Stimulated activated naive CD4-positive, alpha-beta T cell (primary cell): Measurements from ENCODE around the gene KATNA1.

Experiments used
- DNase-seq, 6 experiments: peaks; one replicate each; lab custom pipeline; 2025; lab: John Stamatoyannopoulos, UW

The KATNA1 gene

DNA sequence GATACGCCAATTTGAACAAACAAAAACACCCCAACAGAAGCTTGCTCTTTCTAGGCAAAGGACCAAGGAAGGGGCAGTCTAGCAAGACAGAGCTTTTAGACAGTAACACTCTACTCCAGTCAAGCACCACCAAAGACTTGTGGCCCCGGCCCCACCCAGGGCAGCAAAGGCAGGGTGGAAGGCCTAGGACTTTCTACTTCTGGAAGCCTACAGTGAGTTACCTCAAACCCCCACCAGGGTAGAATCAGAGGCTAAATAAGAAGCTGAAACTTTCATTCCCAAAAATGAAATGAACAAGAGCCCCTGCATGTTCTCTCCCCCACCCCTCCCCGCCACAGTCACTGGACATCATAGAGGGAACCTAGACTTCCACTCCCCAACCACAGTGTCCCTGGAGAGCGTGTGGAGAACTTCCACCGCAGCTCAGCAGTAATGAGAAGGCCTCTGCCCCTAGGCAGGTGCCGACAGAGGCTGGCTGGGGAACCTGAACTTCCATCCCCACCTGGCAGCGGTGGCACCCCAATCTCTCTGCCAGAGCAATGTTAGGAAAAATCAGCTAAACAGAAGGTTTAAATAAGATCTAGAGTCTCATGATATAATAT, 40.0 kb downstream of the KATNA1 start:
- DNase-seq, result no peak

DNA sequence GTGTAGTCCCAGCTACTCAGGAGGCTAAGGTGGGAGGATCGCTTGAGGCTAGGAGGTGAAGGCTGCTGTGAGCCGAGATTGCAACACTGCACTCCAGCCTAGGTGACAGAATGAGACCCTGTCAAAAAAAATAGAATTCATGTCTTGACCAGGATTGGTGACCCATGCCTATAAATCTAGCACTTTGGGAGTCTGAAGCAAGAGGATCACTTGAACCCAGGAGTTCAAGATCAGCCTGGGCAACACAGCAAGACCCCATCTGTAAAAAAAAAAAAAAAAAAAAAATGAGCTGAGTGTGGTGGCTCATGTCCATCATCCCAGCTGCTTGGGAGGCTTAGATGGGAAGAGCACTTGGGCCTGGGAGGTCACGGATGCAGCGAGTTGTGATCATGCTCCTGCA, 48.0 kb downstream of the KATNA1 start:
- no peak for DNase-seq

DNA sequence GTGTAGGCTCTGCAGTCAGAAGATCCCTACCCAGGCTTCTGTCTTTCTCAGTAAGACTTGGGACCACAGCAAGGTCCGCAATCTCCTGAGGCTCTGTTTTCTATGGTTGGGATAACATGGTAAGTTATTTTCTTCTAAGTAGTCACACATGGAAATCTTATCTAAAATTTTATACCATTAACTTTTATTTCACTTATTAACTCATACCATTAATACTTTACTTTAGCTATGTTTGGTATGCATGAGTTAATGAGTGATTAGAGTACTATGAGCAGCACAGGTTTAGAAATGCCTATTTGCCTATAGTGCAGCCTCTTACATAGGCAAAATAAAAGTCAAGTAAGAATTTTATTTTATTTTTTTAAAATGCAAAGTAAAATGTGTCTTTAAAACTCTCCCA, 55.1 kb downstream of the KATNA1 start:
- DNase-seq, result no peak

DNA sequence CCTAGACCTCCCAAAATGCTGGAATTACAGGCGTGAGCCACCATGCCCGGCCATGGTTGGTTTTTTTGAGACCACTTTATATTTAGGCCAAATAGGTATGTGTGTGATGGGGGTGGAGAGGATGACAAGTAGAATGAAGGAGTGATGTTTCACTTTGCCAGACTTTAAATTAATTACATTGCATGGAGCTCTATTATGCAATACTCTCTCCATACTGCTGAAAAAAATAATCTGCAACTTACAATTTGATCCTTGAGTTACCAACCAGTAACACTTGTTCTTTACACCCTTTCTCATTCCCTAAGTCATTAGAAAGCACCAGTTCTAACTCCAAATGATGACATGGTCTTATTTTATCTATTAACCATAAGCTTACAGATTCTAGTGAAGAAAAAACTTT, 55.5 kb downstream of the KATNA1 start:
- DNase-seq, result no peak

DNA sequence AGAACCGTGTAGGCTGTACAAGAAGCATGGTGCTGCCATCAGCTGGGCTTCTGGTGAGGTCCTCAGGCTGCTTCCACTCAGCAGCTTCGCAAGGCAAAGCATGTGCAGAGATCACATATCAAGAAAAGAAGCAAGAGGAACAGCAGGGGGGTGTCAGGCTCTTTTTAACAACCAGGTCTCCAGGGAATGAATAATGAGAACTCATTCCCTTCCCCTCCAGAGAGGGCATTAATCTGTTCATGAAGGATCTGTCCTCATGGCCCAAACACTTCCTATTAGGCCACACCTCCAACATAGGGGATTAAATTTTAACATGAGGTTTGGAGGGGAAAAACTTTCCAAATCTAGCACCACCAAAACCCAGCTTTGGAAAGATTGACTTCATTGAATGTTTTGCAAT, 62.4 kb downstream of the KATNA1 start:
- DNase-seq, result no peak

DNA sequence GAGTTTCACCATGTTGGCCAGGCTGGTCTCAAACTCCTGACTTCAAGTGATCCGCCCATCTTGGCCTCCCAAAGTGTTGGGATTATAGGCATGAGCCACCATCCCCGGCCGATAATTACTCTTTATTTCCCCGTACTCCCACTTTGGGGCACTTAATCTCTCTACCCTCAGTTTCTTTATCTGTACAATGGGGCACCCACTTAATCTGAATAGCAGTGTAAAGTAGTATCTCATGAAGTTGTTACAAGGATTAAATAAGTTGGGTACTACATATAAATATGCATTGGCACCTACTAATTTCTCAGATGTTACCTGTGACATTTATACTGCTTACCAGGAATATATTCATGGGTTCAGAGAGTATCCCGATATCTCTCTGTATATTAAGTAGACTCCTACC, 67.2 kb downstream of the KATNA1 start:
- DNase-seq, result no peak

DNA sequence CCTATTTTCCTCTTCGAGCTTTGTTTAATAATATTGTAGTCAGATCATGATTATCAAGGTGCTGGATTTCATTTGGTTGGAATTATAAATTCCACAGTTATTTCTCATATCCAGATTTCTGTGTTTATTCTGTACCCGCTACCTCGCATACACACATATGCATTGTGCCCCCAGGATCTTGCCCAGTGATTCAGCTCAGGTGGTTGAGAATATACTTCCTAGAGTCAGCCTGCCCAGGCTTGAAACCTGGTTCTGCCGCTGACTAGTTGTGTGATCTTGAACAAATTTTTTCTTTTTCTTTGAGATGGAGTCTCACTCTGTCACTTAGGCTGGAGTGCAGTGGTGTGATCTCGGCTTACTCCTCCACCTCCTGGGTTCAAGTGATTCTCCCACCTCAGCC, 67.6 kb downstream of the KATNA1 start:
- no peak for DNase-seq

DNA sequence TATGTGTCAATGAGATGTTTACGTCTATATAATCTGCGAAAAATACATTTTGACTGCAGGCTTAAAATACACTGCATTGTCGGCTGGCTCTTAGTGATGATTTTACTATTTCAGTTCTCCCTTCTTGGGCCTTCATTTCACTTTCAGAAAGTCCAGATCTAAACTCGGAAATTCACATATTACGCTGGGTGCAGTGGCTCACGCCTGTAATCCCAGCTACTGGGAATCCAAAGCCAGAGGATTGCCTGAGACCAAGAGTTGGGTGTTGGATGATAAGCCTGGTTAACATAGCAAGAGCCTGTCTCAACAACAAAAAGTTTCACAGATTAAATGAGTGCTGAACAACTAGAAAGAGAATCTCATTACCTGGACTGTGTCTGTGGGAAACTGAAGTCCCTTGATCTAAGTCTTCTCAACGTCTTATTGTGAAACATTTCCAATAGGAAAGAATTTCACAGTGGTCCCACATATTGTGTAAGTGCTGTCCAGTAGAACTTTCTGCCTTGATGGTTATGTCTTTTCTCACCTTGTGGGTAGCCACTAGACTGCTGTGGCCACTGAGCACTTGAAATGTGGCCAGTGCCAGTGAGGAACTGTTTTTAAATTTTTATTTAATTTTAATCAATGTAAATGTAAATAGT, 80.4 kb downstream of the KATNA1 start:
- no peak for DNase-seq

DNA sequence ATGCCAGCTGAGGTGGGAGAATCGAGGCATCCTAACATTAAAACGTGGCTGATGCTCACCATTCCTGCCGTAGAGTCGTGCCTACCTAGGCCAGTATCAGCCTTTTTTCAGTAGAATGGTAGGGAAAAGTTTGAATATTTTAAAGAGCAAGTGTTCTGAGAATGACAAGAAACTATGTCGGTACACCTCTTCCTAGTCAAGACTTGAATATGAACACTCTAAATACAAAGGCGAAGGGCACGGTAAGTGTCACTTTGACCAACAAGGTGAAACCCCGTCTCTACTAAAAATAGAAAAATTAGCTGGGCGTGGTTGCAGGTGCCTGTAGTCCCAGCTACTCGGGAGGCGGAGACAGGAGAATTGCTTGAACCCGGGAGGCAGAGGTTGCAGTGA, 81.3 kb downstream of the KATNA1 start:
- DNase-seq, result no peak

DNA sequence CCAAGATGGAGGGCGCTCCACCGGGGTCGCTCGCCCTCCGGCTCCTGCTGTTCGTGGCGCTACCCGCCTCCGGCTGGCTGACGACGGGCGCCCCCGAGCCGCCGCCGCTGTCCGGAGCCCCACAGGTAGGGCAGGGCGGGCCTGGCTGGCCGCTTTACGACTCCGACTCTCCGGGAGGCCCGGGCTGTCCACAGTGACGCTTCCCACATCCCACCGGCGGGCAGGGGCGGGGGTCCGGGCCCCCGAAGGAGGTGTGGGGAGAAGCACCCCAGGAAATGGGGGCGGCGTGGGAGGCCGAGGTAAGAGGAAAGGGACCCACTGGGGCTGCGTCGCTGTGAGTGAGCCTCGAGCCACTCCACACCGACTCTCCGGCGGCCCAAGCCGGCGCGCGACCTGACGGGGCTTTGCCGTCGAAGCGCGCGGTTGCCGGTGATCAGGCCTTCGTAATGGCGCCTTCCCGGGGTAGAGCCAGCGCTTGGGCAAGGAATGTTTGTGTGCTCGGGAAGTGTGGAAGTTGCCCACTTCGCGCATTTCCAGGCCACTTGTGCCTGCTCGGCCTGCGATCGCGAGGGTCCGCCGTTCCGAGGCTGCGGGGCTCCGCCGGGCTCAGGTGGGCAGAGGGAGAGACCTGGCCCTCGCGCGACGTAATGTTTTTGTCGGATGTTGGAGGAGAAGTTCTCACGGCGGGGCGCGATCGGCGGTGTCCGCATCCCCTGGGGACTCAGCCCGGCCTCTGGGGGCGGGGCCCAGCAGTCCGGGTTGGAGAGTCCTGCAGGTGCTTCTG, 81.9 kb downstream of the KATNA1 start:
- DNase-seq, result peak; percentile 24 to 76 (median 52)

DNA sequence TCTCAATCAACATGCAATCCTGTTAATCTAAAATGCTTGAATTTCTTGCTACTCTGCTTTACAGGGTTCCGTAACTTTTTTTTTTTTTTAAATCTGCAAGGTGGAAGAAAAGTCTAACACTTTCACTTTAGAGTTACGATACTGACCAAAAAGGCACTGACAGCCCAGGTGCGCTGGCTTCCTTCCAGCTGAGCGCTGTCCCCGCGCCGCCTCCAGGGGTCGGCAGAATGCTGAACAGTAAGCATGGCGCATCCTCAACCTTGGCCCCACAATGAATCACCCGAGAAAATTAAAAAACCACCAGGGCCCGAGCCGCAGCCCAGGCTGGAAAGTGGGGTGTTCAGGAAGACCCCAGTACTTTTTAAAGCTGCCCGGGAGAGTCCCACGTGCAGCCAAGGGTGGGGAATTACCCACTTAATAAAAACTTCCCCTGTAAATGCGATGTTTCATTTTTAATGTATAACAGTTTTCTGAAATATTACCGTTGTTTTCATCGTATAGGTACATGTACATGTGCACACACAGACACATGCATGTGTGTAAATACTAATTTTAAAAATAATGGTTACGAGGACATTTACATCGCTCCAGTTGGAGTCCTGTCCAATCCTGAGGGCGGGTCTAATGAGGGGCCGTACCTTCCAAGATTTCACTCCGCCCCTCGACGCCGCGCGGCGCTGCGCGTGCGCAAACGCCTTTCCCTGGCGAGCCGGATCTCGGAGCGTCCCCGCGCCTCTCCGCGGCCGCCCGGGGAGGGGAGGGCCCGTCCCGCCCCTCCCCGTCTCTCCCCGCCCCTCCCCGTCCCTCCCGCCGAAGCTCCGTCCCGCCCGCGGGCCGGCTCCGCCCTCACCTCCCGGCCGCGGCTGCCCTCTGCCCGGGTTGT, 82.7 kb downstream of the KATNA1 start, which contains the start of gene GINM1:
TSS of gene GINM1 (plus strand) at position 849 of the 883 bp plus-strand sequence. CDS start 40 bp downstream, outside the sequence.
- peak; percentile 89 to 96 (median 92) for DNase-seq

DNA sequence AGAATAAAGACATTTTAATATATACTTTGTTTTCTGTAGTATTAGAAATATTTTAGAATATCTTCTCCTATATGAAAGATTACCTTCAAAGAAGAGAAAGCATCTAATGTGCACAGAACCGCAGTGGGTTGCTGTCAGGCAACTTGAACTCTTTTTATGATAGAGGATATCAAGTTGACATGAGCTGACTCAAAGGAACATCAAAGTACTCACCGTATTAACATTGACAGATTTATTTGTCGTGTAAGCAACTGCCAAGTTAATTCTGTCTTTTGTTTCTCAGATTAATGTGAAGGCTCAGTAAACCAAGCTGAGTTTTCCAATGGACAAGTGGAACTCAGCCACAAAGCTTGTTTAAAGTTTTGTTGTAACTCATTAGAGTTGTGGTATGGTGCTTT, 84.6 kb downstream of the KATNA1 start:
- no peak for DNase-seq

DNA sequence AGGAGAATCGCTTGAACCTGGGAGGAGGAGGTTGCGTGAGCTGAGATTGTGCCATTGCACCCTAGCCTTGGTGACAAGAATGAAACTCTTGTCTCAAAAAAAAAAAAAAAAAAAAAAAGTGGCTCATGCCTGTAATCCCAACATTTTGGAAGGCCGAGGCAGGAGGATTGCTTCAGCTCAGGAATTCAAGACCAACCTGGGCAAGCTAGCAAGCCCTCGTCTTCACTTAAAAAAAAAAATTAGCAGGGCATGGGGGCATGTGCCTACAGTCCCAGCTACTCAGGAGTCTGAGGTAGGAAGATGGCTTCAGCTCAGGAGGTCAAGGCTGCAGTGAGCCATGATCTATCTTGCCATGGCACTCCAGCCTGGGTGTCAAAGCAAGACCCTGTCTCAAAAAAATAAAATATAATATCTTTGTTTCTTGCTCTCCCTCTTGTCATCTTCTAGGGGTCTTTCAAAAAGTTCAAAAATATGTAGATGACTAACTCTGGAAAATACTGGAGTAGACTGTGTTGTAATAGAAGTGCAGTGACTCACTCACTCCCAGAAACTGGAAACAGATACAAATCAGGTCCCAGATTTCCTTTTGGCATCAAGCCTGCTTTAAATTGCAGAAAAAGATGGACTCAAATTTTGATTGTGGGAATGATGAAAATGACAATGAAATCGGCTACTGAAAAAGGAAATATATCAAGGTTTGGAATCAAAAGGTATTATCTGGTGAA, 85.1 kb downstream of the KATNA1 start:
- no peak for DNase-seq

DNA sequence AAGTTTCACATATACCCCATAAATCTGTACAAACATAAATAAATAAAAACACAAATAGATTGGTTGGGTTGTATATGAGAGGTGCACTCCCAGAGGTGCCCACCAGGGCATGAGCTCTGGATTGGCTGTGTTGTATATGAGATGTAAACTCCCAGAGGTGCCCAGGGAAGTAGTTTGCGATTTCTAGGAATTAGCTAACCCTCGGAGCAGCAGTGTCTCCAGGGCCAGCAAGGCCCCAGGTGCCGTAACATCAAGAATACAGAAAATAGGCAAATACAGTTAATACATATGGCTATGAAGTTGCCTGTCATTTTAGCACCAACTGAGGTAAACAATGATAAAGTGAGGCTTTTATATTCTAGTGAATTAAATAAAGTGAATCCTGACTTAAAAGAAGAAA, 87.8 kb downstream of the KATNA1 start:
- DNase-seq, result no peak

DNA sequence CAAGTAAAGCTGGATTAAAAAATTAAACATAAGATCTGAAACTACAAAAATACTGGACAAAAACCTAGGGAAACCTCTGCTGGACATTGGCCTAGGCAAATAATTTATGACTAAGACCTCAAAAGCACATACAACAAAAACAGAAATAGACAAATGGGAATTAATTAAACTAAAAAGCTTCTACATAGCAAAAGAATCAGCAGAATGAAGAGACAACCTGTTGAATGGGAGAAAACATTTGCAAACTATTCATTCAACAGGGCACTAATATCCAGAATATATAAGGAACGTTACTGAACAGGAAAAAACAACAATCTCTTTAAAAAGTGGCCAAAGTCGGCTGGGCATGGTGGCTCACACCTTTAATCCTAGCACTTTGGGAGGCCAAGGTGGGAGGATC, 89.1 kb downstream of the KATNA1 start:
- DNase-seq, result no peak

DNA sequence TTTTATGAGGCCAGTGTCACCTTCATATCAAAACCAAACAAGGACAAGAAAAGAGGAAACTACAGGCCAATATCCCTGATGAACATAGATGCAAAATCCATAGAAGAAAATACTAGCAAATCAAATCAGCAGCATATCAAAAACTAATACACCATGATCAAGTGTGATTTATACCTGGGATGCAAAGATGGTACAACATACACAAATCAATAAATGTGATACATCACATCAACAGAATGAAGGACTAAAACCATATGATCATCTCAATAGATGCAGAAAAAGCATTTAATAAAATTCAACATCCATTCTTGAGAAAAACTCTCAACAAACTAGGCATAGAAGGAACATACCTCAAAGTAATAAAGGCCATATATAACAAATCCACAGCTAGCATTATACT, 90.5 kb downstream of the KATNA1 start:
- DNase-seq, result no peak

DNA sequence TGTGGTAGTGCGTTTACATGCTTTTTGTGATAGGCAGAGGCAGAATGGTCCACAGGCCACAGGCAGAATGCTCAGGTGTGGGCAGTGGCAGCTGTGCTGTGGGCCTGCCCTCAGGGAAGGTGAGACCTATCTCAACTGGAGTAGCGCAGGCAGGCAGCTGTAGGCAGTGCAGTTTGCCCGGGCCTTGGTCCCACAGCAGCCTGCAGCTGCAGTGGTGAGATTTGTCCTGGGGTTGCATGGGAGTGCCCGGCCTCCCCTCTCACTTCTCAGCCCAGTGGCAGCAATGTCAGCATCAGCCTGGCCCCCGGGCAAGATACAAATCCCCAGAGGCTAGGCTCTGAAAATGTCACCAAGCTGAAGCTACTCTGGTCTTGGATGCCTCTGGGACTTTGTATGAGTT, 96.6 kb downstream of the KATNA1 start:
- DNase-seq, result no peak

DNA sequence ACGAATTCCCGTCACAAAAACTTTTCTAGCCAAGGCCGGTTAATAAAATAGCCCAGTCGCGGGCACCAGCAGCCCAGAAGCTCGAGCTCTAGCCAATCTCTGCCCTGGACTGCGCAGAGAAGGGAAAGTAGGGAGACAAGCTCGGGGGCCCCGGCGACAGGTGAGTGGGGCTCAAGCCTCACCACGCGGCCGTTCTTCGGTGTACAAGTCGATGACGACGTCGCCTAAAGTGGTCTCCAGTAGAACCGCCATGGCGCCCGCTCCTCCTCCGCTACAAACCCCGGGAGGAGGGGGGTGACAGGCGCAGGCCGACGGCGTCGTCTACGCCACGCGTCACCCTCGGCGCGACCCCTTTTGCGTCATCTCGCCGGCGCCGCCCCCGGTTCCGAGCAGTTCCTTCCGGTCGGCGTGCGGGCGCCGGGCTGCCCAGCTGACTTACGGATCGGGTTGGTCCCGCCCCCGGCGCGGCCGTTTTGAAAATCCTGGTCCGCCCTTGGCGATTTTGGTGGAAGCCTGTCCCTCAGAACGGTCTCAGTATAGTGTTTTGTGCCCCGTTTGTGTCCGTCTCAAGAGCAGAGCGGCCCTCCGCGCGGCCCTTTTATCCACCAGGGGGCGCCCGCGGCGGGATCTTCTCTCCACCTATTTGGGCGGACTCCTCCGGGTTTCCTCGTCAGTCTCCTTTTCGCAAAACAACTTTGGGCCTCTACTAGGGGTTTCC, 102.6 kb downstream of the KATNA1 start, which contains the start of gene PPIL4:
TSS of gene PPIL4 (minus strand) at position 290 of the 718 bp plus-strand sequence. CDS start at position 252, 38 bp downstream.
- DNase-seq, result peak; percentile 92 to 98 (median 94)

DNA sequence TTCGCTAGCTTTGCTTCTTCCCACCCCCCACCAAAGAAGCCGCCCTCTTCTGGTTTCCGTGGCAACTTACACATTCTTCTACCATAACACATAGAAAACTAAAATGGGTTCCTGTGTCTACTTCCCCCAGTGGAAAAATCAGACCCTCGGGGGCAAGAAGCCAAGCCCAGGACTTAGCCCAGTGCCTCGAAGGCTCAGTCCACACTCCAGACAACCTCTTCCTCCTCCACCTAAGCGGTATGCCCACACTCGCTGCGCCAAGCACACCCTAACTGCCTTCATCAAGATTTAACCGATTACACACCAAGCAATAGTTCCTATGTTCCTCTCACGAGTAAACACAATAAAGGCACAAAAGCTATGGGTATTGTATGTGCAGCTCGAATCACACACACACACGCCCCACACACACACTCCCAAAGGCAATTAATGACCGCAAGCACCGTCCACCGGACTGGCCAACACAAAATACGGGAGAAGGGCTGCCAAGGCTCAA, 103.2 kb downstream of the KATNA1 start:
- DNase-seq, result peak; percentile 51 to 83 (median 74)
